H9 (cell line): Measurements from ENCODE around the gene ACP4. TPM values are rescaled to one million over a fixed set of nuclear protein-coding genes. Genes with fewer than 3 reads are reported as not detected.

ENCODE experiments used
- DNase-seq: peaks from one replicate; pipeline ENCODE4 v3.0.0-alpha.2; 2017
- H2AFZ ChIP-seq: one replicate; pipeline ENCODE4 v1.6.1; 2013; ENCODE audit warnings: mild to moderate bottlenecking, low read length, control low read depth, moderate library complexity
- H2AK5ac ChIP-seq: 2 replicates; pipeline ENCODE4 v1.6.1; 2013; ENCODE audit warnings: low read length, control low read depth, mixed read lengths; ENCODE audit not compliant: insufficient read length
- H2BK120ac ChIP-seq: one replicate; pipeline ENCODE4 v1.6.1; 2013; ENCODE audit warnings: low read depth, mild to moderate bottlenecking, low read length, control low read depth, inconsistent platforms; ENCODE audit not compliant: poor library complexity, severe bottlenecking
- H2BK12ac ChIP-seq: 2 replicates; pipeline ENCODE4 v1.6.1; 2013; ENCODE audit warnings: low read length, control low read depth, mixed read lengths, low read depth; ENCODE audit not compliant: insufficient read length
- H2BK15ac ChIP-seq: 2 replicates; pipeline ENCODE4 v1.6.1; 2013; ENCODE audit warnings: low read depth, low read length, control low read depth
- H2BK20ac ChIP-seq: one replicate; pipeline ENCODE4 v1.6.1; 2013; ENCODE audit warnings: low read depth, mild to moderate bottlenecking, low read length, control low read depth, inconsistent platforms; ENCODE audit not compliant: poor library complexity, severe bottlenecking
- H2BK5ac ChIP-seq: 2 replicates; pipeline ENCODE4 v1.6.1; 2013; ENCODE audit warnings: low read length, control low read depth, mixed read lengths; ENCODE audit not compliant: insufficient read length
- H3K14ac ChIP-seq: 2 replicates; pipeline ENCODE4 v1.6.1; 2013; ENCODE audit warnings: low read length, control low read depth; ENCODE audit not compliant: insufficient read depth
- H3K18ac ChIP-seq: 2 replicates; pipeline ENCODE4 v1.6.1; 2013; ENCODE audit warnings: low read depth, mild to moderate bottlenecking, mixed read lengths, low read length, control low read depth; ENCODE audit not compliant: insufficient read length
- H3K23ac ChIP-seq: 2 replicates; pipeline ENCODE4 v1.6.1; 2013; ENCODE audit warnings: low read length, control low read depth, mixed read lengths, low read depth; ENCODE audit not compliant: insufficient read length
- H3K23me2 ChIP-seq: 2 replicates; pipeline ENCODE4 v1.6.1; 2013; ENCODE audit warnings: low read depth, mild to moderate bottlenecking, mixed read lengths, low read length, control low read depth; ENCODE audit not compliant: insufficient read length, poor library complexity, severe bottlenecking
- H3K27ac ChIP-seq: 2 replicates; pipeline ENCODE4 v1.5.1; 2013; ENCODE audit warnings: low read length, control low read depth, mixed read lengths, low read depth; ENCODE audit not compliant: insufficient read length
- H3K27me3 ChIP-seq: 2 replicates; pipeline ENCODE4 v1.6.1; 2013; ENCODE audit warnings: low read length, control low read depth, inconsistent platforms; ENCODE audit not compliant: insufficient read depth
- H3K4ac ChIP-seq: 2 replicates; pipeline ENCODE4 v1.6.1; 2013; ENCODE audit warnings: low read depth, mild to moderate bottlenecking, control low read depth, inconsistent platforms, low read length, moderate library complexity
- H3K4me1 ChIP-seq: 2 replicates; pipeline ENCODE4 v1.6.1; 2013; ENCODE audit warnings: low read length, control low read depth, inconsistent platforms; ENCODE audit not compliant: insufficient read depth
- H3K4me2 ChIP-seq: 2 replicates; pipeline ENCODE4 v1.6.1; 2013; ENCODE audit warnings: low read length, control low read depth, mixed read lengths; ENCODE audit not compliant: insufficient read length, insufficient read depth
- H3K56ac ChIP-seq: 2 replicates; pipeline ENCODE4 v1.6.1; 2013; ENCODE audit warnings: low read depth, mild to moderate bottlenecking, mixed read lengths, low read length, control low read depth; ENCODE audit not compliant: insufficient read length
- H3K79me1 ChIP-seq: 2 replicates; pipeline ENCODE4 v1.6.1; 2013; ENCODE audit warnings: low read depth, mild to moderate bottlenecking, moderate library complexity, low read length, control low read depth, inconsistent platforms; ENCODE audit not compliant: insufficient read depth, poor library complexity, severe bottlenecking
- H3K79me2 ChIP-seq: 2 replicates; pipeline ENCODE4 v1.6.1; 2013; ENCODE audit warnings: low read length, control low read depth, inconsistent platforms; ENCODE audit not compliant: insufficient read depth
- H3K9ac ChIP-seq: 2 replicates; pipeline ENCODE4 v1.6.1; 2013; ENCODE audit warnings: low read length, control low read depth, mixed read lengths; ENCODE audit not compliant: insufficient read length; ENCODE audit errors: extremely low read depth
- H3K9me3 ChIP-seq: one replicate; pipeline ENCODE4 v1.6.1; 2013; ENCODE audit warnings: low read depth, low read length, inconsistent platforms; ENCODE audit not compliant: control insufficient read depth
- H3T11ph ChIP-seq: one replicate; pipeline ENCODE4 v1.6.1; 2013; ENCODE audit warnings: mild to moderate bottlenecking, low read length, control low read depth, inconsistent platforms
- H4K20me1 ChIP-seq: one replicate; pipeline ENCODE4 v1.6.1; 2013; ENCODE audit not compliant: control insufficient read depth, insufficient read length, insufficient read depth
- H4K5ac ChIP-seq: 2 replicates; pipeline ENCODE4 v1.6.1; 2013; ENCODE audit warnings: low read depth, mild to moderate bottlenecking, mixed read lengths, low read length, control low read depth; ENCODE audit not compliant: insufficient read length
- H4K8ac ChIP-seq: replicated peaks from 2 replicates; pipeline ENCODE4 v1.6.1; 2013; ENCODE audit warnings: low read length, control low read depth, mixed read lengths, low read depth; ENCODE audit not compliant: insufficient read length
- H4K91ac ChIP-seq: 2 replicates; pipeline ENCODE4 v1.6.1; 2013; ENCODE audit warnings: low read depth, mild to moderate bottlenecking, moderate library complexity, mixed read lengths, low read length, control low read depth; ENCODE audit not compliant: insufficient read length
- H3K27ac Mint-ChIP-seq, 3 experiments: 2 replicates in 2 of 3; 3 replicates in 1 of 3; pipeline ENCODE4 v1.8.0; 2020 to 2021; ENCODE audit warnings: mixed read lengths in 3 of 3, mild to moderate bottlenecking in 1 of 3, moderate library complexity in 1 of 3
- H3K27me3 Mint-ChIP-seq: 2 replicates; pipeline ENCODE4 v1.8.0; 2021; ENCODE audit warnings: low read depth, mild to moderate bottlenecking, moderate library complexity, mixed read lengths
- H3K36me3 Mint-ChIP-seq, 3 experiments: 2 replicates in 2 of 3; 3 replicates in 1 of 3; pipeline ENCODE4 v1.8.0; 2020 to 2021; ENCODE audit warnings: low read depth in 3 of 3, mixed read lengths in 3 of 3; ENCODE audit not compliant: insufficient read depth in 1 of 3
- H3K4me1 Mint-ChIP-seq, 2 experiments: 2 replicates each; pipeline ENCODE4 v1.8.0; 2020; ENCODE audit warnings: mixed read lengths in 2 of 2
- H3K4me3 Mint-ChIP-seq, 2 experiments: 2 replicates in 1 of 2; 3 replicates in 1 of 2; pipeline ENCODE4 v1.8.0; 2020 to 2021; ENCODE audit warnings: mild to moderate bottlenecking in 2 of 2, mixed read lengths in 2 of 2, moderate library complexity in 1 of 2
- H3K9me3 Mint-ChIP-seq, 2 experiments: 2 replicates in 1 of 2; 3 replicates in 1 of 2; pipeline ENCODE4 v1.8.0; 2020; ENCODE audit warnings: mild to moderate bottlenecking in 2 of 2, mixed read lengths in 2 of 2, moderate library complexity in 1 of 2
- whole genome bisulfite sequencing: extraction: QIAGEN DNeasy Blood & Tissue Kit; methylation state at CpG from one replicate; pipeline ENCODE4 v1.1.7; 2013; ENCODE audit warnings: missing lambda C conversion rate, low lambda C conversion rate, mixed read lengths; ENCODE audit not compliant: insufficient read length; ENCODE audit errors: extremely low coverage; 5-methylcytosine and 5-hydroxymethylcytosine counted together
- total RNA-seq: library from RNA; stranded (reverse); gene quantifications from 2 replicates; pipeline ENCODE4 v1.2.1, GENCODE V29; 2021
- TF ChIP-seq, protein P1 (sequence below): fragments of 200-600 bp; sonication (generic); conservative IDR thresholded peaks from 3 replicates; pipeline ENCODE4 v1.8.0; 2021; ENCODE audit warnings: antibody characterized with exemption, mild to moderate bottlenecking

Gene ACP4
- total RNA-seq, 1 experiment from 2014 or later = not detected

DNA sequence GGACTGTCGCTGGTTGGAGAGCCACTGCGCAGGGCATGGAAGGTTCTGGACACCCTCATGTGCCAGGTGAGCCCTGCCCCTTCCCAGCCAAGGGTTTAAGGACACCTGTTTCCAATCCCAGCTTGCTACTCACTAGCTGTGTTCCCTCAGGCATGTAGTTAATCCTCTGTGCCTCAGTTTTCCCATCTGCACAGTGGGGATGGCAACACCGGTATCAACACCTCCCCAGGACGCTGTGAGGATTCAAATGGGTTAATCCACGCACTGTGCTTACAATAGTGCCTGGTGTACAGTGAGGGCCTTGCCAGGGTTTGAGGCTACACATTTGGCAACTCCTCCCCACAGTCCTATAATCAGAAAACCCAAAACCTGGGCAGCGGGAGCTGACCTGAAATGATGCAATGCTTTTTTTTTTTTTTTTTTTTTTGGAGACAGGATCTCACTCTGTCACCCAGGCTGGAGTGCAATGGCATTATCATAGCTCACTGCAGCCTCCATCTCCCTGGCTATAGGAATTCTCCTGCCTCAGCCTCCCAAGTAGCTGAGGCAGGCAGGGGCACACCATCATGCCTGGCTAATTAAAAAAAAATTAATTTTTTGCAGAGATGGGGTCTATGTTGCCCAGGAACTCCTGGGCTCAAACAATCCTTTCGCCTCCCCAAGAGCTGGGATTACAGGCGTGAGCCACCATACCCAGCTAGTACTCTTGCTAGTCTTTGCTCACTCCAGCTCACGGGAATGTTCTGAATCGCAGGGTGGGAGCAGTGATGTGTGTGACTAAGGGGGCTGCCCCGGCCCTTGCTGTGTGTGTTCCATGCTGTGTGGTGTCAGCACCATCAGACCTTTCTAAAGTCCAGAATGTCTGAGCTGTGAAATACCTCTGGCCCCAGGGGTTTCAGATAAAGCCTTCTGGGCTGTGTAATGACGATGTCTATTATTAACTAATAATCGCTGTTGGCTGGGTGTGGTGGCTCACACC is 2.3 kb downstream of the ACP4 start:
- no peak overlapping the region for H3K56ac ChIP-seq
- no peak overlapping the region for H4K91ac ChIP-seq
- TF ChIP-seq, protein P1, sequence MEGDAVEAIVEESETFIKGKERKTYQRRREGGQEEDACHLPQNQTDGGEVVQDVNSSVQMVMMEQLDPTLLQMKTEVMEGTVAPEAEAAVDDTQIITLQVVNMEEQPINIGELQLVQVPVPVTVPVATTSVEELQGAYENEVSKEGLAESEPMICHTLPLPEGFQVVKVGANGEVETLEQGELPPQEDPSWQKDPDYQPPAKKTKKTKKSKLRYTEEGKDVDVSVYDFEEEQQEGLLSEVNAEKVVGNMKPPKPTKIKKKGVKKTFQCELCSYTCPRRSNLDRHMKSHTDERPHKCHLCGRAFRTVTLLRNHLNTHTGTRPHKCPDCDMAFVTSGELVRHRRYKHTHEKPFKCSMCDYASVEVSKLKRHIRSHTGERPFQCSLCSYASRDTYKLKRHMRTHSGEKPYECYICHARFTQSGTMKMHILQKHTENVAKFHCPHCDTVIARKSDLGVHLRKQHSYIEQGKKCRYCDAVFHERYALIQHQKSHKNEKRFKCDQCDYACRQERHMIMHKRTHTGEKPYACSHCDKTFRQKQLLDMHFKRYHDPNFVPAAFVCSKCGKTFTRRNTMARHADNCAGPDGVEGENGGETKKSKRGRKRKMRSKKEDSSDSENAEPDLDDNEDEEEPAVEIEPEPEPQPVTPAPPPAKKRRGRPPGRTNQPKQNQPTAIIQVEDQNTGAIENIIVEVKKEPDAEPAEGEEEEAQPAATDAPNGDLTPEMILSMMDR = no peak
- H3K23ac ChIP-seq = no peak overlapping the region
- no peak overlapping the region for H2BK20ac ChIP-seq
- H2AK5ac ChIP-seq = no peak overlapping the region
- H3K27ac Mint-ChIP-seq = no peak overlapping the region
- H3K4me1 Mint-ChIP-seq = peaks cover 9 to 10% of the 10 kb centered on the region in 2 experiments
- no peak overlapping the region for H2BK12ac ChIP-seq
- H3K4me1 ChIP-seq = no peaks in the 10 kb centered on the region
- no peaks in the 10 kb centered on the region for H3K27me3 ChIP-seq
- H3K27me3 Mint-ChIP-seq = peaks cover 24% of the 10 kb centered on the region
- no peaks in the 10 kb centered on the region for H3K79me1 ChIP-seq
- H3K9me3 ChIP-seq = no peaks in the 10 kb centered on the region
- no peak overlapping the region for H3K4me3 Mint-ChIP-seq
- no peak overlapping the region for H2BK15ac ChIP-seq
- no peak overlapping the region for H2AFZ ChIP-seq
- DNase-seq = no peak
- no peak overlapping the region for H3K9ac ChIP-seq
- H3K18ac ChIP-seq = no peak overlapping the region
- no CpG with 5 or more reads among the region's 13 CpGs for WGBS
- no peaks in the 10 kb centered on the region for H3K9me3 Mint-ChIP-seq
- no peaks in the 10 kb centered on the region for H3K23me2 ChIP-seq
- no peak overlapping the region for H2BK5ac ChIP-seq
- no peak overlapping the region for H3K14ac ChIP-seq
- H2BK120ac ChIP-seq = no peak overlapping the region
- peaks cover 2 to 24% (median 7%) of the 10 kb centered on the region in 3 experiments; a peak in 5 of 7 replicates for H3K36me3 Mint-ChIP-seq
- H3T11ph ChIP-seq = no peak overlapping the region
- no peak overlapping the region for H3K4ac ChIP-seq
- H4K8ac ChIP-seq = no peak overlapping the region
- H3K4me2 ChIP-seq = no peak overlapping the region
- H4K20me1 ChIP-seq = no peaks in the 10 kb centered on the region
- no peak overlapping the region for H4K5ac ChIP-seq
- H3K79me2 ChIP-seq = no peaks in the 10 kb centered on the region
- no peak overlapping the region for H3K27ac ChIP-seq
